ENCODE results near the gene SYNGR1.
"Not testable (repeated sequence)": the region's sequence is repeated elsewhere in the genome, so short reads cannot be mapped to it uniquely, and the experiment has no call there.

The SYNGR1 gene

DNA sequence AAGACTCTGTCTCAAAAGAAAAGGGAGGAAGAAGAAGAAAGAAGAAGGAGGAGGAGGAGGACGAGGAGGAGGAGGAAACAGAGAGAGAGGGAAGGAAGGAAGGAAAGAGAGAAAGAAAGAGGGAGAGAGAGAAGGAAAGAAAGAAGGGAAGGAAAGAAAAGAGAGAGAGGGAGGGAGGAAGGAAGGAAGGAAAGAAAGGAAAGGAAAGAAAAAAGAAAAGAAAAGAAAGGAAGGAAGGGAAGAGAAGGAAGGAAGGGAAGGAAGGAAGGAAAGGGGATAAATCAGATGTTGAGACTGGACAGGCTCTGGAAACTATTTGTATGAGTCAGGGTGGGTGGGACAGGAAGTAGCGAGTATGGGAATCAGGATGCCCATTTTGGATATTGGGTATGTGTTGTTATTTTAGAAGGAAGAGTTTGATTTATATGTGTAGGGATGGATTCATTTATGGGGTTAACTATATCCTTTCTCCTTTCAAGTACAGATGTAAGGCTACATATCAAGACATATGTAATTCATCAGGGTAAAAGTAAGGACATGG, 24.3 kb upstream of the SYNGR1 start:
- Histone ChIP-seq H3K9me3 (ENCODE audit: control insufficient read depth, insufficient read depth, low read length) (no peaks in the 10 kb centered on the region), H3K4me1 (ENCODE audit: insufficient read depth, low read length) (no peaks in the 10 kb centered on the region), H3K9ac (ENCODE audit: low read depth, low read length) (no peak overlapping the region), H3K36me3 (ENCODE audit: insufficient read depth, low read length) (no peaks in the 10 kb centered on the region)

DNA sequence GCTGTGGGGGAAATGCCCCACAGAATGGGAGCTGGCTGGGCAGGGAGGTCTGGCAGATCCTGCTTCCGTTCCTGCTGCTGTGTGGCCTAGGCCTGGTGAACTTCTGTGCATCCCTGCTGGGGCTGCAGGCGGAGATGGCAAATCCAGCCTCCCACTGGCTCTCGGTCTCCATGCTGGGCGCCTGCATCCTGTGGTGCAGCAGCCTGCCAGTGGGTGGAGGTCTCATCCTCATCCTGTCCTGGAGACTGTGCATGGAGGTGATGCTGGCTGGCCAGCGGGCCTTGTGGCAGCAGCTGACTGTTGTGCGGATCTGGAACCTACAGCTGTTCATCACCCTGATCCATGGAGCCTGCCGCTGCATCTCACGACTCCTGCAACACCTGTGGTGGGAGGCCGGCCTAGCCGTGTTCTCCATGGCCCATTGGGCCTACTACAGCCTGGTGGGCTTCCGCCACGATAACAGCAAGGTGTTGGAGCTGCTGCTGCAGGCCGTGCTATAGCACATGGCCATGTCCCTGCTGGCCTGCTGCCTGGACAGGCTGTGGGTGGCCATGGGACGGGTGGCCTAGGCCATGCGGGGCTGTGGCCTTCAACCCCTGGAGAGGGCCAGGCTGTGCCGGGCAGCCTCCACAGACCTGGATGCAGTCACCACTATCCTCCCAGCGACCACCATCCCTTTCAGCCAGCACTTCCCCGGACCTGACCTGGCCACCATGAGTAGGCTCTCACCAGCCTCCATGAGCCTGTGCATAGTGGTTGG, 21.6 kb upstream of the SYNGR1 start:
- H3K9me3 ChIP-seq (ENCODE audit: control insufficient read depth, insufficient read depth, low read length), result no peaks in the 10 kb centered on the region
- no peaks in the 10 kb centered on the region for H3K36me3 ChIP-seq (ENCODE audit: insufficient read depth, low read length)
- no peak overlapping the region for H3K9ac ChIP-seq (ENCODE audit: low read depth, low read length)
- no peaks in the 10 kb centered on the region for H3K4me1 ChIP-seq (ENCODE audit: insufficient read depth, low read length)

DNA sequence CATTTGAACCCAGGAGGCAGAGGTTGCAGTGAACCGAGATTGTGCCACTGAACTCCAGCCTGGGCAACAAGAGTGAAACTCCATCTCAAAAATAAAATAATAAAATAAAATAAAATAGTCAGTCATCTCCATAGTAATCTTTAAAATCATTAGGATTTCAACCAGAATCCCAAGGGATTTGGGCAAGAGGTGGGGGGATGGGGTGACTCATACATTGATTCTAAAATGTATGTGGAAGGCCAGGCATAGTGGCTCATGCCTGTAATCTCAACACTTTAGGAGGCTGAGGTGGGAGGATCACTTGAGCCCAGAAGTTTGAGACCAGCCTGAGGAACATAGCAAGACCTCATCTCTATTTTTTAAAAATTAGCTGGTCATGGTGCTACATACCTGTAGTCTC, 19.2 kb upstream of the SYNGR1 start:
- H3K9ac ChIP-seq (ENCODE audit: low read depth, low read length); H3K36me3 ChIP-seq (ENCODE audit: insufficient read depth, low read length); H3K9me3 ChIP-seq (ENCODE audit: control insufficient read depth, insufficient read depth, low read length); H3K4me1 ChIP-seq (ENCODE audit: insufficient read depth, low read length): not testable (repeated sequence)

DNA sequence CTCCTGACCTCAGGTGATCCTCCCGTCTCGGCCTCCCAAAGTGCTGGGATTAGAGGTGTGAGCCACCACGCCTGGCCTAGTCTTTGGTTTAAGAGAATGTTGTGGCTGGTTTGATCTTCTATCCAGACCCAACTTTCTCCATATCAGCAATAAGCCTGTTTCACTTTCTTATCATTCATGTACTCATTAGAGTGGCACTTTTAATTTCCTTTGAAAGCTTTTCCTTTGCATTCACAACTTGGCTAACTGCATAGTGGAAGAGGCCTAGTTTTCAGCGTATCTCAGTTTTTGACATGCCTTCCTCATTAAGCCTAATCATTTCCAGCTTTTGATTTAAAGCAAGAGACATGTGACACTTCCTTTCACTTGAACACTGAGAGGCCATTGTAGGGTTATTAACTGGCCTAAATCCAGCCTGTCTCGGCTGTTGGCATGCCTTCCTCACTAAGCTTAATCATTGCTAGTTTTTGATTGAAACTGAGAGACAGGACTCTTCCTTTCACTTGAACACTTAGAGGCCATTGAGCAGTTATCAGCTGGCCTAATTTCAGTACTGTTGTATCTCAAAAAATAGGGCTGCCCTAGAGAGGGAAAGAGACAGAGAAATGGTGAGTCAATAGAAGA, 17.2 kb upstream of the SYNGR1 start:
- H3K9ac ChIP-seq (ENCODE audit: low read depth, low read length), result no peak overlapping the region
- H3K9me3 ChIP-seq (ENCODE audit: control insufficient read depth, insufficient read depth, low read length), result no peaks in the 10 kb centered on the region
- no peaks in the 10 kb centered on the region for H3K4me1 ChIP-seq (ENCODE audit: insufficient read depth, low read length)
- no peaks in the 10 kb centered on the region for H3K36me3 ChIP-seq (ENCODE audit: insufficient read depth, low read length)

DNA sequence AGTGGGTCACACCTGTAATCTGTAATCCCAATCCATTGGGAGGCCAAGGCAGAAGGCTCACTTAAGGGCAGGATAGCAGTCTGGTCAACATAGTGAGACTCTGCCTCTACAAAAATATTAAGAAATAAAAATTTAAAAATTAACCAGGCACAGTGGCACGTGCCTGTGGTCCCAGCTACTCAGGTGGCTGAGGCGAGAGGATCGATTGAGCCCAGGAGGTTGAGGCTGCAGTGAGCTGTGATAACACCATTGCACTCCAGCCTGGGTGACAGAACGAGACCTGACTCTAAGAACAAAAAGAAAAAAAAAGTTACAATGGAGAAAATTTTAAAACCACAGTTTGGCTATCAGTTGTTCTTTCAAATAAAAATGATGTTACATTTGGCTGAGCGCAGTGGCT, 13.4 kb upstream of the SYNGR1 start:
- no peaks in the 10 kb centered on the region; the same call in 1 of the 2 replicates for H3K4me1 ChIP-seq (ENCODE audit: insufficient read depth, low read length)
- no peak overlapping the region for H3K9ac ChIP-seq (ENCODE audit: low read depth, low read length)
- no peaks in the 10 kb centered on the region for H3K9me3 ChIP-seq (ENCODE audit: control insufficient read depth, insufficient read depth, low read length)
- no peaks in the 10 kb centered on the region for H3K36me3 ChIP-seq (ENCODE audit: insufficient read depth, low read length)

DNA sequence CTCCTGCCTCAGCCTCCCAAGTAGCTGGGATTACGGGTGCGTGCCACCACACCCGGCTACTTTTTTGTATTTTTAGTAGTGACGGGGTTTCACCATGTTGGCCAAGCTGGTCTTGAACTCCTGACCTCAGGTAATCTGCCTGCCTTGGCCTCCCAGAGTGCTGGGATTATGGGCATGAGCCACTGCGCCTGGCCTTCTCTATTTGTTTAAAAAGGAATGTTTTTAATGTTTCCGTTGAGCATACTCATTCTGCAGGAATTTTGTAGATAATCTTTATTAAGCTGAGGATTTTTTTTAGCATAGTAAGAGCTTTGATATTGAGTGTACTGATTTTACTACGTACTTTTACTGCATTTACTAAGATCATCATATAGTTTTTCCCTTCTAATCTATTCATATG, 10.0 kb upstream of the SYNGR1 start:
- H3K9me3 ChIP-seq (ENCODE audit: control insufficient read depth, insufficient read depth, low read length); H3K36me3 ChIP-seq (ENCODE audit: insufficient read depth, low read length); H3K9ac ChIP-seq (ENCODE audit: low read depth, low read length); H3K4me1 ChIP-seq (ENCODE audit: insufficient read depth, low read length): not testable (repeated sequence)

DNA sequence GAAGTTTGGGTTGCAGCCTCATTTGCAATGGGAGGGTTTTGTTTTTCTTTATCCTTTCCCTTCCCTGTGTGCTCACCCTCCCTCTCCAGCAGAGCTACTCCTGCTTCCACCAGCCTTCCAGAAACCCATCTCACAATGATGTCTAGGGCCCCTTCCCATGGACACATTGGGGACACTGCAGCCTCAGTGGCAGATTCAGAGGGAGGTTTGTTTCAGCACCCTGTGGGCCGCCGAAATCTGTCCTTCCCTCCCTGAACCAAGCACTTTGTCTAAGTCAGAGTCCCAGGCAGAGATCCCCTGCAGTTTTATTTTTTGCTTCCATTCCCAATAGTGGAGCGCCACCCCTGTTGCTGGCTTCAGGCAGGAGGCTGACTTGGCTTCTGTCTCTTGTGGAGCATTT, 8.6 kb upstream of the SYNGR1 start:
- H3K36me3 ChIP-seq (ENCODE audit: insufficient read depth, low read length), result no peaks in the 10 kb centered on the region
- no peak overlapping the region for H3K9ac ChIP-seq (ENCODE audit: low read depth, low read length)
- H3K4me1 ChIP-seq (ENCODE audit: insufficient read depth, low read length), result peaks cover 4% of the 10 kb centered on the region
- no peaks in the 10 kb centered on the region for H3K9me3 ChIP-seq (ENCODE audit: control insufficient read depth, insufficient read depth, low read length)

DNA sequence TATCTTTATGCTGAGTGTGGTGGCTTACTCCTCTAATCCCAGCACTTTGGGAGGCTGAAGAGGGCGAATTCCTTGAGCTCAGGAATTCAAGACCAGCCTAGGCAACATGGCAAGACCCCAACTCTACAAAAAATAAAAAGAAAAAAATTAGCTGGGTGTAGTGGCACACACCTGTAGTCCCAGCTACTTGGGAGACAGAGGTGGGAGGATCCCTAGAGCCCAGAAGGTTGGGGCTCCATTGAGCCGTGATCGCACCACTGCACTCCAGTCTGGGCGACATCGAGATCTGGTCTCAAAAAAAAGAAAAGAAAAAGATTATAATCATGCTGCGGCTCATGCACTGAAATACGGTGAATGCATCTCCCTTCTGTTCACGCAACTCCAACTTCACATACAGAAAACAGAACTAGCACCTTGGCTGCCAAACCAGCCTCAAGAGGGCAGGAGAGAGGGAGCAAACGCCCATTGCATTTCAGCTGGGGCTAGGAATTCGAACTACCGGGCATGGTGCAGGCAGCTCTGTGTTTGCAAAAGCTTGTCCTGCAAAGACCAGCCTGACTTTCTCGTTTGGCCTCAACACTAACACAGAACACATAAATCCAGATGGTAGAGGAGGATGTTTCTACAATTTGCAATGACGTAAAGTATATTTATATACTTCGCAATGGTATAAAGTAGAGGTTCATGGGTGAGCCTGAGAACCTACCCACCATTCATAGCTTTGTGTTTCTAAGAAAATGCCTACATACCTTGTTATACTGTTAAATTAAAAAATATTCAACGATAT, 6.3 kb upstream of the SYNGR1 start:
- Histone ChIP-seq H3K9ac (ENCODE audit: low read depth, low read length) (no peak overlapping the region), H3K4me1 (ENCODE audit: insufficient read depth, low read length) (peaks cover 4% of the 10 kb centered on the region), H3K9me3 (ENCODE audit: control insufficient read depth, insufficient read depth, low read length) (no peaks in the 10 kb centered on the region), H3K36me3 (ENCODE audit: insufficient read depth, low read length) (no peaks in the 10 kb centered on the region)

DNA sequence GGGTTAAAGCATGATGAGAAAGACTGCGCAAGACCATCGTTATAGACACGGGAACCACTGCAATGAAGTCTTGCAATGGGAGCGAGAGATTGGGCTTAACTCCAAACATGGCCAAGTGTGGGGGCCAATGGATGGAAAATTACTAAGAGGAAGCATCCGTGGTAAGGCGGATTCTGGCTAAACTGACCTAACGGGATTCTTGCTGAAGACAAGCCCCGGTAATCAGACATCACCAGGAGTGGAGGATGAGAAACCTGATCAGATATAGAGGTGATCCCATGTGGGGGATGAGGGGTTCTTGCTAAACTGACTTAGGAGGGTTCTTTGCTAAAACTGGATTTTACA, 5.8 kb upstream of the SYNGR1 start:
- Histone ChIP-seq H3K9me3 (ENCODE audit: control insufficient read depth, insufficient read depth, low read length) (no peaks in the 10 kb centered on the region), H3K36me3 (ENCODE audit: insufficient read depth, low read length) (no peaks in the 10 kb centered on the region), H3K4me1 (ENCODE audit: insufficient read depth, low read length) (peaks cover 8% of the 10 kb centered on the region), H3K9ac (ENCODE audit: low read depth, low read length) (no peak overlapping the region)

DNA sequence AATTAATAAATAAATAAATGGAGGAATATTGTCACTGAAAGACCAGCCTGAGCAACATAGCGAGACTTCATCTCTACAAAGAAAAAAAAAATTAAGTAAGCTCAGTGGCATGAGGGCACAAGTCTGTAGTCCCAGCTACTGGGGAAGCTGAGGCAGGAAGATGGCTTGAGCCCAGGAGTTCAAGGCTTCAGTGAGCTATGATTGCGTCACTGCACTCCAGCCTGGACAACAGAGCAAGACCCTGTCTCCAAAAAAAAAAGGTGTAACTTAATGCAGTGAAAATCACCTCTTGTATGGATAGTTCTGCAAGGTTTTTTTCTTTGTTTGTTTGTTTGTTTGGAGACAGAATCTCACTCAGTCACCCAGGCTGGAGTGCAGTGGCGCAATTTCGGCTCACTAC, 4.6 kb upstream of the SYNGR1 start:
- Histone ChIP-seq H3K9ac (ENCODE audit: low read depth, low read length) (no peak overlapping the region), H3K9me3 (ENCODE audit: control insufficient read depth, insufficient read depth, low read length) (no peaks in the 10 kb centered on the region), H3K4me1 (ENCODE audit: insufficient read depth, low read length) (peaks cover 10% of the 10 kb centered on the region), H3K36me3 (ENCODE audit: insufficient read depth, low read length) (no peaks in the 10 kb centered on the region)

DNA sequence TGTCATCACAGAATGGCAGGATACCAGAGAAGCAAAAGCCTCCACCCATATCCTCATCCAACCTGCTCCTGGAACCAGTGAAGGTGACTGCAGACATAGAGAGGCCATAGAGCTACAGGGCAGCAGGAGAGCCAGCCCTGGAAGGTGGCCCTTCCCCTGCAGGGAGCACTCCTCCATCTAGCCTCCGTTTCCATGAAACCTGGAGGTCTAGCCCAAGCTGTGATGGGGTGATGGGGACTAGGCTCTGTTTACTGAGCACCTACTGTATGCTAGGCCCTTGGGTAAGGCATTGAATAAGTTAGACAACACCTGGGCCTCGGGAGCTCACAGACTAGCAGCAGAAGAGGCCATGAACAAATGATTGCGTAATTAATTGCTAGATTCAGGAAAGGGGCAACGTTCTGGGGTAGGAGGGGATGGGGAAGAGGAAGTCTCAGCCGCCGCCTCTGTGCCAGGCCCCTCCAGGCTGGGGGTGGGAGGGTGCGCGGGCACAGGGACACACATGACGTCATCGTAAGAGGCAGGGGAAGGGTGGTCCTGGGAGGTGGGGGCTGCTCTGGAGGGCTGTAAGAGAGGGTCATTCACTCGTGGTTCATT, 784 bp upstream of the SYNGR1 start:
- Histone ChIP-seq H3K4me1 (ENCODE audit: insufficient read depth, low read length) (peaks cover 29% of the 10 kb centered on the region), H3K9me3 (ENCODE audit: control insufficient read depth, insufficient read depth, low read length) (no peaks in the 10 kb centered on the region), H3K36me3 (ENCODE audit: insufficient read depth, low read length) (no peaks in the 10 kb centered on the region), H3K9ac (ENCODE audit: low read depth, low read length) (peak overlapping the region; percentile 83)

DNA sequence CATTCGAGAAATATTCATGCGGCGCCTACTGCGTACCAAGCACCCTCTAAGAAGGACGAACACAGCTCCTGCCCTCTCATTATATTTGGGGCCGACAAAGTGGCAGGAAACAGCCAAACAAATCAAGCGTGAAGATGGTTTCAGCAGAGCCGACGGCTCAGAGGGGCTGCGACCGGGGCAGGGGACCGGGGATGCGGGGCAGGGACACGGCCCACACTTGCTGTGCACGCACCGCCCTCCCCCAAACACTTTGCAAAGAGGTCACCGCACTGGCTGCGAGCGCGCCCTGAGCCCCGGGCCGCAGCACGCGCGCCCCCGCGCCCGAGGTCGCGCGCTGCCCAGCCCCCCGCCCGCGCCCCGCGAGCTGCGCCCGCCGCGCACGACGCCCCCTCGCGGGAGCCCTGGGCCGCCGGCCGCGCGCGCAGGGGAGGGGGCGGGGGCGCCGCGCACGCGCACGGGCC, 255 bp upstream of the SYNGR1 start:
- no peaks in the 10 kb centered on the region for H3K9me3 ChIP-seq (ENCODE audit: control insufficient read depth, insufficient read depth, low read length)
- peak overlapping the region; percentile 96 for H3K9ac ChIP-seq (ENCODE audit: low read depth, low read length)
- peaks cover 25% of the 10 kb centered on the region for H3K4me1 ChIP-seq (ENCODE audit: insufficient read depth, low read length)
- no peaks in the 10 kb centered on the region for H3K36me3 ChIP-seq (ENCODE audit: insufficient read depth, low read length)

DNA sequence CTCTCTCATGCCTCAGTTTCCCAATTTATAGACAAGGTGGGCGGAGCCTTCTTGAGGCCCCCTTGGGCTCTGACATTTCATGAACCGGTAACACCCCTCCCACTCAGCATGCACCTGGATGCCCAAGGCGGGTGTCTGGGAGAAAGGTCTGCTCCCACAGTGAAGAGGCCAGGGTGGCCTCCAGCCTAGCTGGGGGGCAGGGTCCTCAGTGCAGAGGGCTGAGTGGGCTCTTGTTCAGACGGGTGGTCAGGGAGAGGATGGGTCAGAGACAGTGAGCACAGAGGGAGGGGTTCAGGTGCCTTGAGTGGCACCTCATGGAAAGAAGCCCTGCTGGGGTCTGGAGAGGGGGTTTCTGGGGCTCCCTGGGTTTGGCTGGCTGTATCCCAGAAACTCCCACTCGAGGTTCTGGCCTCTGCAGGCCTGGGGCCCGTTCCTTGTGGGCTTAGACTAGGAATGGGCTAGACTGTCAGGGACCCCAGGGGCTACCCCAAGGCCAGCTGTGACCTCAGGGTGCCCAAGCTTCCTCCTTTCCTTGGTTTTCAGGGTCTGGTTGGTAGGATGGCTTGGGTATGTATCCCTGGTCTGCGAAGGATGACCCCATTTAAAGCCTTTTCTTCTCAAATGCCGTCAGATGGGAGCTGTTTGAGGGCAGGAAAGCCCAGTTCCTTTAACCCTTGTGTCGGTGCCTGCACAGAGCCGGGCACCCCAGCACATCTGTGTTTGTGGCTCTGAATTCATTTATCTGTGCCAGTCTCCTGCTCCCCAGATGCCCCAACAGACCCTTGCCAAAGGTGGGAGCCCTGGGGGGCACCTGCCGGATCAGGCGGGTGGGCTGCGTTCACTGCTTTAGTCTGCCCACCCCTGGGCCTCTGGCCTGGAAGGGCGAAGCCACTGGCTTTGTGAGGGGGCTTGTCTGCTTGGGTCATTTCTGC, 1.2 kb downstream of the SYNGR1 start:
- Histone ChIP-seq H3K4me1 (ENCODE audit: insufficient read depth, low read length) (peaks cover 25% of the 10 kb centered on the region), H3K36me3 (ENCODE audit: insufficient read depth, low read length) (no peaks in the 10 kb centered on the region), H3K9ac (ENCODE audit: low read depth, low read length) (peak overlapping the region; percentile 96), H3K9me3 (ENCODE audit: control insufficient read depth, insufficient read depth, low read length) (no peaks in the 10 kb centered on the region)
